Measurements from ENCODE around the gene ISCA2. TPM values are rescaled to one million over a fixed set of nuclear protein-coding genes. Genes with fewer than 3 reads are reported as not detected.

ISCA2 gene
- total and polyA plus RNA-seq, 2 donors = 34.1 to 35.3 TPM

Other genes starting within 250 kb of the ISCA2 start
- gene ABCD4, start 190.8 kb upstream of the ISCA2 start, total RNA-seq = 28.3 TPM
- gene ABCD4, start 190.8 kb upstream of the ISCA2 start, polyA plus RNA-seq = 95.7 TPM
- 0.05 TPM for gene VRTN, start 145.3 kb upstream of the ISCA2 start, total RNA-seq
- 0.02 TPM for gene VRTN, start 145.3 kb upstream of the ISCA2 start, polyA plus RNA-seq
- under 0.01 TPM for gene SYNDIG1L, start 67.6 kb upstream of the ISCA2 start, total RNA-seq
- gene SYNDIG1L, start 67.6 kb upstream of the ISCA2 start, polyA plus RNA-seq = 0.11 TPM
- gene NPC2, start 460 bp upstream of the ISCA2 start, total RNA-seq = 89.8 TPM
- 260 TPM for gene NPC2, start 460 bp upstream of the ISCA2 start, polyA plus RNA-seq
- gene LTBP2, start 118.5 kb downstream of the ISCA2 start, total RNA-seq = 2.6 TPM
- gene LTBP2, start 118.5 kb downstream of the ISCA2 start, polyA plus RNA-seq = 2.9 TPM
- 15.5 TPM for gene AREL1, start 219.3 kb downstream of the ISCA2 start, total RNA-seq
- gene AREL1, start 219.3 kb downstream of the ISCA2 start, polyA plus RNA-seq = 12.2 TPM
- 32.2 TPM for gene FCF1, start 219.4 kb downstream of the ISCA2 start, total RNA-seq
- 21.9 TPM for gene FCF1, start 219.4 kb downstream of the ISCA2 start, polyA plus RNA-seq